ENCODE data around the gene CKM.
A peak's percentile ranks its signal among the peaks of the same experiment; 100 is the strongest.

CKM gene

GRCh38 chr19:45322744-45323281, at the start of gene CKM:
CKM (minus strand) TSS chr19:45322875; CDS start chr19:45319713, 3,162 bp downstream.
- no peak within 1 kb of the TSS for H3K27ac ChIP-seq
- no peak for DNase-seq (ENCODE audit: low read depth, low spot score)

DNA sequence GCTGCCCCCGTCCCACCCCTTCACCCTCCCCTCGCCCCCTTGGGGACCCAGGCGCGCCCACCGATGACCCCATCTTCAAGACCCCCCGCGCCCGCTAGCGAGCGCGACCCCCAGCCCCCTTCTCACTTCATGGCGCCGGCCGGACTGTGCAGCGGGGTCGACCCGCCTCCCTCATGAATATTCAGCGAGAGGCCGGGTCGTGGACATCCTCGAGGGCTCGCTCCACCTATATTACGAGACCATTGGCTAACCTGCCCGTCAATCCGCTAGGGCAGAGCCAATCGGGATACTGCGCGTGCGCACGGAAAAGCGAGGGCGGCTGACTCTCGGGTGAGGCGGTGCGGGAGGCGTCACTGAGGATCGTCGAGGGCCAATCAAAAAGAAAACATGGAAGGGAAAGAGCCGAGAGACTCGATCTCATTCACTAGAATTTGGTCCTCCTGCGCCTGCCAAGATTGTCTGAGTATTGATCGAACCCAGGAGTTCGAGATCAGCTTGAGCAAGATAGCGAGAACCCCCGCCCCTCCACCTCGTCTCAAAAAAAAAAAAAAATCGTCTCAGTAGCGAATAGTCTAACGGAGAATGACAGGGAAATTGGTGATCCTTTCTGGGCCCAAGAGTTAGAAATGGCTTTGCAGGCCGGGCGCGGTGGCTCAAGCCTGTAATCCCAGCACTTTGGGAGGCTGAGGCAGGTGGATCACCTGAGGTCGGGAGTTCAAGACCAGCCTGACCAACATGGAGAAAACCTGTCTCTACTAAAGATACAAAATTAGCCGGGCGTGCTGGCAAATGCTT, 47.9 kb upstream of the CKM start, which contains the start of gene ERCC2:
Gene ERCC2 (minus strand): TSS at position 164 of the 795 bp plus-strand sequence. CDS start 33 bp downstream, at position 131.
- H3K27ac ChIP-seq: peak within 1 kb of the TSS; percentile 72
- DNase-seq (ENCODE audit: low read depth, low spot score): peak; percentile 88

DNA sequence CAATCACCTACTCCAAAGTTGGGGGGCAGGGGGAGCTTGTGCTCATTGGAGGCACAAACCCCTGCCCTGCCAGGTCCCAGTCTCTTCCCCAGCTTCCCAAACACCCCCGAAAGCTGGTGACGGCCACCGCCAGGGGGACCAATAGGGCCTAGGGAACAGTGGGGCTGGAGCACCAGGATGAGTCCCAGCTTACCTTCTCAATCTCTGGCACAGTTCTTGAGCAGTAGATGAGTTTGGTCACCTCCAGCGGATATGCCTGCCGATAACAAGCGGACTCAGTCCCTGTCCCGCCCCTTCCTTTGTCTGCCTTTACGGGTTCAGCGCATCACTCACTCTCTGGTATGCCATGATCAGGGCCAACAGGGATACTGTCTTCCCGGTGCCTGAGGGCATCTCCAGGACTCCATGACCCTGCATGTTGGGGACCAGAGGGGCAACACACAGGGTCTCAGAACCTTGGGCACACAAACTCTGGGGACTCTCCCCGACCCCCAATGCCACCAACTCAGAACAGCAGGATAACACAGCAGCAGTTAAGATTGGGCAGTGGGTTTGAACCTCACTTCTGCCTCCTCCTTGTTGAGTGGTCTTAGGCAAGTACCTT, 46.2 kb upstream of the CKM start:
- H3K27ac ChIP-seq: no peak overlapping the region
- DNase-seq (ENCODE audit: low read depth, low spot score): no peak

GRCh38 chr19:45368127-45368526, 45.5 kb upstream of the CKM start:
- no peak overlapping the region for H3K27ac ChIP-seq
- DNase-seq (ENCODE audit: low read depth, low spot score): no peak

DNA sequence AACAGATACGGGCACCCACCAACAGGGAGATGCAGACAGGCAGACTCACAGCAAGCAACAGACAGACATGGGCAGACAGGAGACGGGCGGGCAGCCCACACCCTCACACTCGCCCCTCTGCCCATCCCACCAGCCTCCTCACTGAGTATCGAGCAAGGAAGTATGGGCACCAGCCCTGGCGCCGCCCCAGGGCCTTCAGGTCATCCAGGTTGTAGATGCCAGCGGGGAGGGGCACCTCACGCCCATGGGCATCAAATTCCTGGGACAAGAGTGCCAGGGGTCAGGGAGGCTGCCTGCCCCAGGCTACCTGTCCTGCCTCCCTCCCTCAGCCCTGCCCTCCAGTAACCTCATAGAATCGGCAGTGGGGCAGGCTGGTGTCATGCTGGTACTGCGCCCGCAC, 42.0 kb upstream of the CKM start:
- no peak overlapping the region for H3K27ac ChIP-seq
- DNase-seq (ENCODE audit: low read depth, low spot score): no peak

- no peak overlapping the region for H3K27ac ChIP-seq
These were observed 41.3 kb upstream of the CKM start for GRCh38 chr19:45363861-45364459.

DNA sequence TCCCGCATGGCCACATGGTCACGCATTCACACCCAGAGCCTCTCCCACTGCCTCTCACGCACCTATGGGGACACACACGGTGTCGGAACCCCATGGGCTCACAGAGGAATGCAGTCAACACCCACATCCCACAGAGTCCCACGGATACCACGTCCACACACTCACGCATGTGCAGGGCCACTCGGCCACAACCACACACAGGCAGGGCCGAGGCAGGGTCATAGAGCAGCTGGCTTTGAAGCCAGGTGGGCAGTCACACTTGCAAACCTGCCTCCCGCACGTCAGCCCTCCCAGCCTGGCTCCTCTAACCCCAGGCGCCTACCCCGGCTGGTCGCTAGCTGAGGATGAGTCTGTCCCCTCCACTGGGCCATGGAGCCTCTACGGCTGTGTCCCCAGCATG, 39.6 kb upstream of the CKM start:
- no peak for DNase-seq (ENCODE audit: low read depth, low spot score)
- no peak overlapping the region for H3K27ac ChIP-seq

More at GRCh38 chr19:45363861-45364459, 41.3 kb upstream of the CKM start:
- DNase-seq (ENCODE audit: low read depth, low spot score): no peak

DNA sequence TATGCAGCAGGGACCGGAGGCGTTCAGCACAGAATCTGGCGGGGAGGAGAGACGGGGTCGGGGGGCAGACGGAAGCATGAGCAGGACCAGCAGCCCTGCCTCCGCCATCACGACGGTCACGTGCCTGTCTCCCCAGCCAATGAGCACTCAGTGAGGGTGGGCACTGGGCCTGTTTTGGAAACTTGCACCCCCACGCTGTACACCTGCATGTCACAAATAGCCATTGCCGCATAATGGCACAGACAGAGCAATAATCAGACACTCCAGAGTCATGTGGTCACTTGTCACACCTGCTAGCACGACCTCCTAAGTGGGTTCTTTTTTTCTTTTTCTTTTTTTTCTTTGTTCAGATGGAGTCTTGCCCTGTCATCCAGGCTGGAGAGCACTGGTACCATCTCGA, 38.9 kb upstream of the CKM start:
- H3K27ac ChIP-seq: no peak overlapping the region
- no peak for DNase-seq (ENCODE audit: low read depth, low spot score)

- H3K27ac ChIP-seq: no peak overlapping the region
- DNase-seq (ENCODE audit: low read depth, low spot score): no peak
These were observed 35.6 kb upstream of the CKM start for GRCh38 chr19:45358213-45358792.

GRCh38 chr19:45357445-45357783, 34.7 kb upstream of the CKM start:
- no peak for DNase-seq (ENCODE audit: low read depth, low spot score)
- no peak overlapping the region for H3K27ac ChIP-seq

GRCh38 chr19:45356760-45357444, 34.2 kb upstream of the CKM start:
- no peak for DNase-seq (ENCODE audit: low read depth, low spot score)
- H3K27ac ChIP-seq: no peak overlapping the region

DNA sequence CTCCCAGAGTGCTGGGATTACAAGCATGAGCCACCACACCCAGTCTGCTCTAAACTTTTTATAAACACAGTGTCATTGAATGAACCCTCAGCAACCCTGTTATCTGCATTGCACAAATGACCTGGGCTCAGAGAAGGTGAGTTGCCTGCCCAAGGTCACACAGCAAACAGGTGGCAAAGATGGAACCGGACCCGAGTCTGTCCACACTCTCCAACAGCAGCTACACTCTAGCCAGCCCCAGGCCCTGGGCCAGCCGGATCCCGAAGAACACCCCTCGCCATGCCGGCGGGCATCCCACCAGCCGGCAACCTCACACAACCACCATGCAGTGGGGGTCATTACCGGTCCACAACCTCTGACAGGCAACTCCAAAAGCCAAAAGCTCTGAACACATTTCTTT, 33.2 kb upstream of the CKM start:
- DNase-seq (ENCODE audit: low read depth, low spot score): no peak
- H3K27ac ChIP-seq: no peak overlapping the region

GRCh38 chr19:45355402-45355801, 32.7 kb upstream of the CKM start:
- no peak overlapping the region for H3K27ac ChIP-seq
- DNase-seq (ENCODE audit: low read depth, low spot score): no peak

GRCh38 chr19:45354241-45354842, 31.7 kb upstream of the CKM start:
- no peak for DNase-seq (ENCODE audit: low read depth, low spot score)

GRCh38 chr19:45352914-45353796, 30.5 kb upstream of the CKM start:
- no peak overlapping the region for H3K27ac ChIP-seq
- no peak for DNase-seq (ENCODE audit: low read depth, low spot score)

More at GRCh38 chr19:45354241-45354842, 31.7 kb upstream of the CKM start:
- H3K27ac ChIP-seq: no peak overlapping the region

DNA sequence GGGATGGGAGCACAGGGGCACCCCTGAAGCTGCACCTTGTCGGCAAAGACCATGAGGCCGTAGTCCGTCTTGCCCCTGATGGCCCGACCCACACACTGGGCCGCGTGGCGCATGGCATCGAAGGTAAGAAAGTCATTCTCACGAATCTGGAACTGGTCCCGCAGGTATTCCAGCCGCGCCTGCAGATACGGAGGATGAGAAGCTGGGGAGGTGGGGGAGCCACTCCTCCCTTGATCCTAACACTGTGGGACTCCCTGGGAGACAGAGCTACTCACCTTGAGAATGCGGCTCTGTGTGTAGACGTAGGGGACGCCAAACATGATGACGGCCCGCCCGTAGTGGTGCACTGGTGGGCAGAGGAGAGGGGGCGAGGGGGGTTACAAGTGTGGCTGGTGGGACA, 29.8 kb upstream of the CKM start:
- no peak overlapping the region for H3K27ac ChIP-seq
- DNase-seq (ENCODE audit: low read depth, low spot score): no peak

DNA sequence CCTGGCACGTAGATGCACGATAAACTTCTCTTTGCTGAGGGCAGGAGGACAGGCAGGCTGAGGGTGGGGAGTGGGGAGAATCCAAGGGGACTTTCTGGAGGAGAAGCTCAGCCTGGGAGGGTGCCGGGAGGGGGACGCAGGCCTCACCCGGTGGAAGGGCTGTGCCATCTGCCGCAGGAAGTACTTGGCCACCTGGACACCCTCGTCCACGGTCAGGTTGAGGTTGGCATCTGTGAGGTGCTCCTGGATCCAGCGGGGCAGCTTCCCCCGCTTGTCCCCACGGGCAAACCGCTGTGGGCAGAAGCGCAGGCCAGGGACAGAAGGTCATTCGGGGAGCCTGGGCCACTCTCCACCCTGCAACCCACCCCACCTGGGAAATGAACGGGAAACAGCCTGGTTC, 29.4 kb upstream of the CKM start:
- DNase-seq (ENCODE audit: low read depth, low spot score): no peak
- H3K27ac ChIP-seq: no peak overlapping the region

DNA sequence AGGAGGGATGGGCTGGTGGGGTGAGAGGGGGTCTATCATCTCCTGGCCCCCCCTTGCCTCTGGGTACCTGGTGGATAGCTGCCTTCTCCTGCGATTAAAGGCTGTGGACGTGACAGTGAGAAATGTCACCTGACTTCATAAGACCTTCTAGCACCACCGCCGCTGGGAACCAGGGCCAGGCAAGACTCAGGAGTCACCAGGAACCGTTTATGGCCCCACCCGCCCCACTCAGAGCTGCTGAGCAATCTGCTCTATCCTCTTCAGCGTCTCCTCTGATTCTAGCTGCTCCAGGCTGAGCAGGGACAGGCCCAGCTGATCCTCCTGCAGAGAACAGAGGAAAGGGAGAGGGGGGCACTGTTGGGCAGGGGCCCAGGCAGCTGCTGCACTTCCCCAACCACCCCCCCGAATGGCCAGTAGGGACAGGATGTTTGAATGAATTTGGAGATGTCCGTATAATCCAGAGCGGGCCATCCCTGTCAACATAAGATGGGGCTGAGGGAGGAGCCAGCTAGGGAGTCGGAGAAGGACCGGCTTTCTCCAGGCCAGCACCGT, 28.8 kb upstream of the CKM start:
- no peak for DNase-seq (ENCODE audit: low read depth, low spot score)
- H3K27ac ChIP-seq: no peak overlapping the region
